Measurements from ENCODE around the gene CD69.

- TF ChIP-seq ARNTL (CRISPR knock-in tag; IDR thresholded peaks at IDR 0.05; ENCODE audit: borderline replicate concordance, low read depth) (no peak), CSRNP3 (CRISPR knock-in tag; IDR thresholded peaks at IDR 0.05) (no peak), SNAI2 (CRISPR knock-in tag; IDR thresholded peaks at IDR 0.05) (no peak), TOX (CRISPR knock-in tag; IDR thresholded peaks at IDR 0.05; ENCODE audit: borderline replicate concordance) (no peak), ZFP30 (CRISPR knock-in tag; IDR thresholded peaks at IDR 0.05) (no peak), ESRRG (CRISPR knock-in tag; IDR thresholded peaks at IDR 0.05) (no peak), BACH2 (CRISPR knock-in tag; IDR thresholded peaks at IDR 0.05; ENCODE audit: borderline replicate concordance) (no peak)
- TF ChIP-seq, protein P1, sequence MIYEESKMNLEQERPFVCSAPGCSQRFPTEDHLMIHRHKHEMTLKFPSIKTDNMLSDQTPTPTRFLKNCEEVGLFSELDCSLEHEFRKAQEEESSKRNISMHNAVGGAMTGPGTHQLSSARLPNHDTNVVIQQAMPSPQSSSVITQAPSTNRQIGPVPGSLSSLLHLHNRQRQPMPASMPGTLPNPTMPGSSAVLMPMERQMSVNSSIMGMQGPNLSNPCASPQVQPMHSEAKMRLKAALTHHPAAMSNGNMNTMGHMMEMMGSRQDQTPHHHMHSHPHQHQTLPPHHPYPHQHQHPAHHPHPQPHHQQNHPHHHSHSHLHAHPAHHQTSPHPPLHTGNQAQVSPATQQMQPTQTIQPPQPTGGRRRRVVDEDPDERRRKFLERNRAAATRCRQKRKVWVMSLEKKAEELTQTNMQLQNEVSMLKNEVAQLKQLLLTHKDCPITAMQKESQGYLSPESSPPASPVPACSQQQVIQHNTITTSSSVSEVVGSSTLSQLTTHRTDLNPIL (CRISPR knock-in tag; IDR thresholded peaks at IDR 0.05; ENCODE audit: low read depth), result no peak
These were observed 2.3 kb upstream of the CD69 start for GRCh38 chr12:9763025-9763424.

Data from SK-N-SH treated with all-trans-retinoic acid at 6 μM for 48 hours (cell line).